Psoas muscle (tissue), 8 donors: ENCODE results near the gene GYPB. TPM values are rescaled to one million over a fixed set of nuclear protein-coding genes. Genes with fewer than 3 reads are reported as not detected.
"Not testable (repeated sequence)": the region's sequence is repeated elsewhere in the genome, so short reads cannot be mapped to it uniquely, and the experiment has no call there.

ENCODE experiments used
- ATAC-seq, 4 donors: fragments of 200-7000 bp; cut with Tn5 transposase; one replicate each; pipeline ENCODE4 v1.9.1; 2020; ENCODE audit warnings: moderate library complexity in 3 of 4, mild to moderate bottlenecking in 2 of 4
- DNase-seq, 2 donors: peaks; one replicate each; pipeline ENCODE4 v3.0.0-alpha.2; 2020
- H3K27ac ChIP-seq: fragments of 200-600 bp; one replicate; pipeline ENCODE4 v1.8.0; 2022
- H3K27me3 ChIP-seq, 3 donors: fragments of 200-600 bp in 1 of 3; one replicate each; pipeline versions ENCODE4 v1.6.1 to v1.8.0; 2013 to 2022; ENCODE audit warnings: low read length in 2 of 3, mild to moderate bottlenecking in 2 of 3, moderate library complexity in 1 of 3; ENCODE audit not compliant: insufficient read depth in 3 of 3
- H3K36me3 ChIP-seq, 2 donors: fragments of 200-600 bp in 1 of 2; one replicate each; pipeline versions ENCODE4 v1.6.1 to v1.8.0; 2013 to 2022; ENCODE audit warnings: low read depth in 1 of 2, mild to moderate bottlenecking in 1 of 2, moderate library complexity in 1 of 2; ENCODE audit not compliant: insufficient read depth in 1 of 2
- H3K4me1 ChIP-seq: fragments of 200-600 bp; one replicate; pipeline ENCODE4 v1.8.0; 2022
- H3K4me3 ChIP-seq: fragments of 200-600 bp; one replicate; pipeline ENCODE4 v1.8.0; 2022; ENCODE audit warnings: mild to moderate bottlenecking
- H3K9me3 ChIP-seq: fragments of 200-600 bp; one replicate; pipeline ENCODE4 v1.8.0; 2022
- WGBS, 3 donors: extraction: QIAGEN DNeasy Blood & Tissue Kit; methylation state at CpG; one replicate each; pipeline versions ENCODE4 v1.1.6 to v1.1.7; 2013; 5-methylcytosine and 5-hydroxymethylcytosine counted together
- intact Hi-C, 2 donors: fragments of 100-400 bp; cut with DNase I; formaldehyde crosslinking; loops; one replicate each; pipeline versions ENCODE4 v1.11.0 to v1.14.2; 2022
- polyA plus RNA-seq, 3 donors: library from polyadenylated mRNA; stranded (reverse); fragments of 200-250 nt; gene quantifications; one replicate each; pipeline ENCODE4 v1.2.3, GENCODE V29; 2013
- total RNA-seq, 4 donors: library from RNA; stranded (reverse); fragmentation: NEBNext Ultra II Directional in 2 of 4; extraction: Animal tissue kit (Norgen Biotek cat#: 25700) in 2 of 4; gene quantifications; one replicate each; pipeline versions ENCODE4 v1.2.1 to v1.2.4, GENCODE V29; 2021 to 2023
- TF ChIP-seq, protein P1 (sequence below): fragments of 200-600 bp; IDR thresholded peaks from one replicate; pipeline ENCODE4 v1.8.0; 2022; ENCODE audit warnings: antibody characterized with exemption
- donor health status: healthy with polysubstance abuse.
- donor health status: DM: no; HTN: no; CAD: no; lungs with moderate emphysema.
- donor health status: Bipolar disorder and iron deficiency.
- donor health status: healthy.
- donor health status: DM: yes; HTN: yes; CAD: no.
- donor health status: DM: no; HTN: no; CAD: no.
- donor health status: DM: no; HTN: no; CAD: no.
- donor health status: DM: yes; HTN: yes; CAD: no.

The GYPB gene
- total and polyA plus RNA-seq, 7 donors = 0.18 TPM; not detected in 6

DNA sequence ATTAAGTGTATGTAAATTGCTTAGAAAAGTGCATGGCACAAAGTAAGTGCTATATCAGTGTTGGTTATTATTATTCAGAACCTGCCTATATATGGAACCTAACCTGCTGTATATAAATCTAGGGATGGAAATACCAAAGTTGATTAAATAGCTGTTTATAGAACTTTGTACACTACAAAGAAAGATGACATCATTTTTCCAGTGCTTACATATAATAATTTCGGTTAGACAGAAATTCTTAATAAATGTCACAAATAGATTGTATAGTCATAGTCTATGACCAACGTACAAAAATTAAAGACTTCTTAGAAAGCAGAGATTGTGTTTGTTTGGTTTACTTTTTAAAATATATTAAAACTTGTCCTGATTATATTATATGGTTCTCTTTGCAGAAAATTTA lies 4.4 kb downstream of the GYPB start:
- H3K4me1 ChIP-seq = no peaks in the 10 kb centered on the region
- H3K27me3 ChIP-seq = no peaks in the 10 kb centered on the region
- H3K9me3 ChIP-seq = no peaks in the 10 kb centered on the region
- H3K4me3 ChIP-seq = no peak overlapping the region
- 84 to 87% (median 86%) methylated on average over 2 of the region's 2 CpGs for WGBS, 3 donors
- no peak for ATAC-seq
- intact Hi-C loops = no loop called here
- no peak for DNase-seq
- no peaks in the 10 kb centered on the region for H3K36me3 ChIP-seq
- no peak overlapping the region for H3K27ac ChIP-seq
- TF ChIP-seq, protein P1, sequence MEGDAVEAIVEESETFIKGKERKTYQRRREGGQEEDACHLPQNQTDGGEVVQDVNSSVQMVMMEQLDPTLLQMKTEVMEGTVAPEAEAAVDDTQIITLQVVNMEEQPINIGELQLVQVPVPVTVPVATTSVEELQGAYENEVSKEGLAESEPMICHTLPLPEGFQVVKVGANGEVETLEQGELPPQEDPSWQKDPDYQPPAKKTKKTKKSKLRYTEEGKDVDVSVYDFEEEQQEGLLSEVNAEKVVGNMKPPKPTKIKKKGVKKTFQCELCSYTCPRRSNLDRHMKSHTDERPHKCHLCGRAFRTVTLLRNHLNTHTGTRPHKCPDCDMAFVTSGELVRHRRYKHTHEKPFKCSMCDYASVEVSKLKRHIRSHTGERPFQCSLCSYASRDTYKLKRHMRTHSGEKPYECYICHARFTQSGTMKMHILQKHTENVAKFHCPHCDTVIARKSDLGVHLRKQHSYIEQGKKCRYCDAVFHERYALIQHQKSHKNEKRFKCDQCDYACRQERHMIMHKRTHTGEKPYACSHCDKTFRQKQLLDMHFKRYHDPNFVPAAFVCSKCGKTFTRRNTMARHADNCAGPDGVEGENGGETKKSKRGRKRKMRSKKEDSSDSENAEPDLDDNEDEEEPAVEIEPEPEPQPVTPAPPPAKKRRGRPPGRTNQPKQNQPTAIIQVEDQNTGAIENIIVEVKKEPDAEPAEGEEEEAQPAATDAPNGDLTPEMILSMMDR = no peak

DNA sequence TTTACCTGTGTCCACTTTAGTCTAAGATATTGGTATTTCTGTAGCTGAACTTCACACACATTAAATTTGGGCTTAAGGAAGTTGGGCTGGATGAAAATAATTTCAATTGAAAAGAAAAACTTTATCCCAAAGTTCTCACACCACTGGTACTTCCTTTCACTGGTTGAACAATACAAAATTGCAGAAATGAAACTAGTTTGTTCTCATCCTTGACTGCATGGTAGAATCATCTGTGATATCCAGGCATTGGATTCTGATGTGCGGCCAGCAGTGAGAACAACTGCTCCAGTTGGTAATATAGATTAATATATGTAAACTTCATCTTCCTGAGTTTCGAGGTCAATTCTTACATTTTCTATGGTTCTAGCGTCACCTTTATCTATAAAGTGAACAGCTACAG lies 10.6 kb downstream of the GYPB start:
- not testable (repeated sequence) for H3K27ac ChIP-seq, ATAC-seq, H3K36me3 ChIP-seq, H3K9me3 ChIP-seq, H3K4me1 ChIP-seq, H3K4me3 ChIP-seq, H3K27me3 ChIP-seq, DNase-seq
- WGBS, 3 donors = 94 to 96% (median 95%) methylated on average over 3 of the region's 3 CpGs
- intact Hi-C loops = loop anchor here (10.0 kb wide), 1 partner anchor 124 kb away; no protein-coding TSS in a partner anchor

DNA sequence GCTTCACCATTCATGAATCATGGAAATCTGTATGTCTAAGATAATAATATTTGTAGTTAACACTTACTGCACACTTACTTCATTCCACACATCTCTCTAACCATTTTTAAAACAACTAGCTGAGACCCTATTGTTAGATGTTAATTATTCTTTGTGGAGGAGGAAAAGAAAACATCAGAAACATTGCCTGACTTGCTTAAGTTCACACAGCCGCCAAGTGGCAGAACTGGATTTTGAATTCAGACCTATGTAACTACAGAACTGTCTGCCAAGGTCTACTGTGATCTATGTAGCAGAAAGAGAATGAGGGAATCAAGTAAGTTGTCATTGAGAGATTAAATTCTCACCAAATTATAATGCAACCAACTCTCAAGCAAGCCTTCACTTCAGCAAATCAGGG lies 11.2 kb downstream of the GYPB start:
- H3K27me3 ChIP-seq, H3K4me1 ChIP-seq, H3K4me3 ChIP-seq, H3K36me3 ChIP-seq, H3K27ac ChIP-seq, H3K9me3 ChIP-seq, ATAC-seq, DNase-seq: not testable (repeated sequence)
- 87 to 91% (median 89%) methylated on average over 1 of the region's 1 CpG for WGBS, 3 donors
- intact Hi-C loops = loop anchor here (10.0 kb wide), 1 partner anchor 123 kb away; no protein-coding TSS in a partner anchor

DNA sequence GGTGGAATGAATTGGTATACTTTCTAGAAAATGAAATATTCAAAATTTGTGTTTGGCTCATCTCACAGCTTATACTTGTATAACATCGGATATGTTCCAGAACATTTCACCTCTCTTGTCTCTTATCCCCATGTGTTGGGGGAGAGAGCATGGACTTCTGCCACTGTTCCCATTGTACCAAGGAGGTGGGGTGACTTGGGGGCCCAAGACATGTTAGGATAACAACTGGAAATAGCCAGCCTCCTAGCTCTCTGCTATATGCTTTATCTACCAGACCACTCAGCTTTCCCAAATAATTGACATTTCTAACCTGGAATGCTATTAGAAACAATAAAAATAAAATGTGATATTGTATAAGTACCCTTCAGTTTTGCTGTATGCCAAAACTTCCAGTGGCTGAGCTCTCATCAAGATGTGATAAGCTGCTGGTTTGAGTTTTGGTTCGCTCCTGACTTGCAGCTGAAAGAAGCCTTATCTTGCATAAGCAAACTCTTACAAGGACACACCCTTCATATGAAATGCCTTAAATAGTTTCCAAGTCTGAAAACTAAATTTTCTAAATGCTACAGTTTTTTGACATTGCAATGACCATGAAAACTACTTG lies 12.9 kb downstream of the GYPB start:
- not testable (repeated sequence) for H3K27me3 ChIP-seq, H3K4me1 ChIP-seq, H3K36me3 ChIP-seq, H3K27ac ChIP-seq, H3K4me3 ChIP-seq, H3K9me3 ChIP-seq, ATAC-seq, DNase-seq
- 90% methylated on average over 2 of the region's 2 CpGs for WGBS, 3 donors
- intact Hi-C loops = loop anchor here (10.0 kb wide), 1 partner anchor 122 kb away; no protein-coding TSS in a partner anchor

DNA sequence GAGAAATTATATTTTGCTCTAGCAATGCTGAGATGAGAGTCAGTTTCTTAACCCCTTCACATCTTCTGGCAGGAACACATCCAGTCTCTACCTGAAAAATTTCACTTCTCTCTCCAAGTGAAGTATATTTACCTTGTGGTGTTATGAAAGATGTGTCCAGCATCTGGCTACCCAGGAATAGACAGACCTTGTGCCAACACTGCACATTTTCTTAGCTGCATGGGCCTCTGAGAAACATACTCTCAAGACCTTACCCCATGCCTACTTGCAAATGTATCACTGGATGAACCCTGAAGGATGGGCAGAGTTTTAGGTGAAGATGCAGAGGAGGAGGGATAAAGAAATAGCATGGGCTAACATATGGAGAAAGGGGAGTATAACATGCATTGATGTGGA lies 13.6 kb downstream of the GYPB start:
- DNase-seq, ATAC-seq, H3K9me3 ChIP-seq, H3K27me3 ChIP-seq, H3K4me1 ChIP-seq, H3K36me3 ChIP-seq, H3K27ac ChIP-seq, H3K4me3 ChIP-seq: not testable (repeated sequence)
- intact Hi-C loops = loop anchor here (10.0 kb wide), 1 partner anchor 121 kb away; no protein-coding TSS in a partner anchor

DNA sequence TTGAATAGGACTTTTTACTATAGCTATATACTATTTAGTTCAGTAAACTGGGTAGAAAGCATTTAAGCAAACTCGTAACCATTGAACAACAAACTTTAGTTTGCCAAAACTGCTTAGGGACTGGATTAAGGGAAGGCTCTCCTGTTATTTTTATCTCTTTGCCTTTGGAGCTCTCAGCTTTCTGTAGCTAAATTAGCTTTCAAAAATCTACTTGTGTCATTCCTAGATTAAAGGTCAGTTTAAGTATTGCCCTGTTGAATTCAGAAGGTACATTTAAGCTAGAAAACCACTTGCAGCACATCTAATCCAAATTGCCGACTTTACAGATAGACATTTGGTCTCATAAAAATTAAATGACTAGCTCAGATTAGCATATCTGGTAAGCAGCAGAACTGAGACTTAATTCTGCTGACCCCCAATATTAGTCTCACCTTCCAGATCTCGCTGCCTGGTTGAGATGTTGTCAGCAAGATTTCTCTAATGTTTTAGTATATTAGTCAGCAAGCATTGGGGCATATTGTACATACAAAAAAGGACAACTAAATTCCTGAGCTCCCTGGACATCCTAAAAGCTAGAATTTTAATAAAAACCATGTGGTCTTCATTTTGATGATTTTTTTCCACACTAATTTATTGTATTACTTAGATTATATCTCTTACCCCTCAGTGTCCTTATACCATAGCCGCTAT lies 14.2 kb downstream of the GYPB start:
- not testable (repeated sequence) for DNase-seq, H3K4me1 ChIP-seq, H3K4me3 ChIP-seq, H3K36me3 ChIP-seq, H3K27ac ChIP-seq, ATAC-seq, H3K9me3 ChIP-seq, H3K27me3 ChIP-seq
- intact Hi-C loops = loop anchor here (10.0 kb wide), 1 partner anchor 120 kb away; no protein-coding TSS in a partner anchor
- WGBS, 3 donors = 51 to 65% (median 57%) methylated on average over 4 of the region's 4 CpGs

DNA sequence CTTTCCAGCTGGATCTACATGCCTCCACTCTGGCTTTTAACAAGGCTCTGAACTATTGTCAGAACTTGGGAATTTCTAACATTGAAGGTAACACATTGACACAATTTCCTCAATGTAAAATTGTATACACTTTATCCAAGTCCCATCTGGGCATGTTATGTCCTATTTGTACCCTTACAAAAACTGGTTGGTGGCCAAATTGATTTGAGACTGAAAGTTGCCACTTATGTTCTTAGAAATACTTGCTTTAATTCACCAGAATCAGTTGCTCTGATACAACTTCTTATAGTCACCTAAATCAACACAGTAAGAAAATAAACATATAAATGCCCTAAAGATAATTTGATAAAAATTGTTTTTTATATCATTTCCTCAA lies 15.3 kb downstream of the GYPB start:
- H3K9me3 ChIP-seq, H3K36me3 ChIP-seq, H3K4me1 ChIP-seq, ATAC-seq, DNase-seq, H3K27ac ChIP-seq, H3K4me3 ChIP-seq, H3K27me3 ChIP-seq: not testable (repeated sequence)
- intact Hi-C loops = loop anchor here (10.0 kb wide), 1 partner anchor 119 kb away; no protein-coding TSS in a partner anchor

DNA sequence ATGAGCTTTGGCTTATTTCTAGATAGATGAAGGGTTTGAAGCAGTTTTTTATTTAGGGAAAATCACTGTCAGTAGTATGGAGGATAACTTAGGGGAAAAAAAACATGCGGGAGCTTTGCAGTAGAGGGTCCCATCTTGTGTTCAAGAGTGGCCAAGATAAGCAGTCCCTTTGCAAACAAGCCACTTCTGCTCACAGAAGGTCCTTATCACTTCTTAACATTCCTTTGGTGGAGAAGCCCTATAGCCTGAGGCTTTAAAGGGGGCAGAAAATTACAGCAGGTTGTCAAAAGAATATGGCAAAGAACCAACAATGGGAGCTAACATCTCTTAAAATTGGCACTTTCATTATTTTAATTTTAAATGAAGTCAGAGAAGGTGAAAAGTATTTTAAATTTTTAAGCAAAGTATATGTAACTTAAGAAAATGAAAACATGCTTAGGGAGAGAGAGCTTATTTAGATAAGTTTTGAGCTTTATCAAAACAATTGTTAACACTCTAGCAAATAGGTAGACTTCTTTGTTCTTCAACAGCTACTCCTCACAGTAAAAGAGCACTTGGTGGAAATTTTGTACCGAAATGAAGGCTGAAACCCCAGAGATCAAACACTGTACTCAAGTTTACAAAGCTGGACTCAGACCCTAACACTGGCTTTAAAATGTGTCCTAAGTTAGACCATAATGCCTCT lies 15.8 kb downstream of the GYPB start:
- WGBS, 3 donors = 83 to 86% (median 85%) methylated on average over 2 of the region's 2 CpGs
- not testable (repeated sequence) for H3K27me3 ChIP-seq, ATAC-seq, H3K27ac ChIP-seq, H3K36me3 ChIP-seq, H3K9me3 ChIP-seq, H3K4me3 ChIP-seq, DNase-seq, H3K4me1 ChIP-seq
- intact Hi-C loops = loop anchor here (10.0 kb wide), 1 partner anchor 119 kb away; no protein-coding TSS in a partner anchor

DNA sequence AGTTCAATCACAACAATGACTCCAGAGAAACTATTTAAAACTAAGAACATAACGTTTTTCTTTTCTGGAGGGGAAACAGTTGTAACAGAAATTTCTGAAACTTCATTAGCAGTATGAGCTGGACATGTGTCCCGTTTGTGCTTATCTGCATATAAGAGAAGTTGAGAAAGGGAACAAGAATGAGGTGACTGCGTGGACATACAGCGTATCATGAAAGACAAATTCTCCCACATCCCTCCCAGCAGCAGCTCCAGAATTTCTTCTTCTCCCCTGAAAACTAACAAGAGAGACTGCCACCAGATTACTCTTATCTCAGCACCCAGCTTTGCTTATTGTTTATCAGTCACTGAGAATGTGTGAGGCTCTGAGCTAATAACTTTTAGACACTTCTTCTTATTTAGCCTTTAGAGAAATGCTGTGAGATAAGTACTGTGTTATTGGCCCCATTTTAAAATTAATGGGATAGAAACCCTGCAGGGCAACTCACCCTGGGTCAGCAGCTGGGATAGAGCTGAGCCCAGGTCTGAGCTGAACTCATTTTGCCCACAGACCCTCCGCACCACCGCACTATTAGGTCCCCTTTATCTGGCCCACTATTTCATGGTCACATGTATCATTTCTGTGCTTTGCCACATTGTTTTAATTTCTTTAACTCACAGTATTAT lies 18.7 kb downstream of the GYPB start:
- H3K27me3 ChIP-seq = not testable (repeated sequence)

DNA sequence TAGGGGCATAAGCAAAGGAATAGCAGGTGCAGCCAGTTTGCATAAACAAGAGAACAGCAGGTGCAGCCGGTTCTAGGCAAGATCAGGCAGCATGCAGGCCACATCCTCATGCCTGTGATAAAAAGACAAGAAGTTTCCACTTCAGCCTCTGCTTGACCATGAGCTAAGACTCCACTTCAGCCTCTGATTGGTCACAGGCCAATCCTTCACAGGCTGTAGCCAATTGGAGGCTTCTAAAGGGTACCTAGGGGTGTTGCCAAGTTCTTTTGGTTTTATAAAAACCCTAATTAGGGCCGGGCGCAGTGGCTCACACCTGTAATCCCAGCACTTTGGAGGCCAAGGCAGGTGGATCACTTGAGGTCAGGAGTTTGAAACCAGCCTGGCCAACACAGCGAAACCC lies 23.0 kb downstream of the GYPB start:
- H3K9me3 ChIP-seq, H3K27ac ChIP-seq: not testable (repeated sequence)

More for the DNA sequence above, 18.7 kb downstream of the GYPB start:
- H3K27ac ChIP-seq, H3K4me1 ChIP-seq, H3K9me3 ChIP-seq, ATAC-seq, DNase-seq, H3K4me3 ChIP-seq, H3K36me3 ChIP-seq: not testable (repeated sequence)
- 76 to 84% (median 81%) methylated on average over 6 of the region's 6 CpGs for WGBS, 3 donors
- intact Hi-C loops = loop anchor here (10.0 kb wide), 1 partner anchor 116 kb away; no protein-coding TSS in a partner anchor

More for the DNA sequence above, 23.0 kb downstream of the GYPB start:
- H3K4me1 ChIP-seq, DNase-seq, H3K27me3 ChIP-seq, ATAC-seq, H3K4me3 ChIP-seq, intact Hi-C loops, H3K36me3 ChIP-seq: not testable (repeated sequence)
- whole genome bisulfite sequencing, 3 donors = 52 to 84% (median 76%) methylated on average over 4 of the region's 4 CpGs
